ENCODE data around the gene PCAT7.

Gene PCAT7

DNA sequence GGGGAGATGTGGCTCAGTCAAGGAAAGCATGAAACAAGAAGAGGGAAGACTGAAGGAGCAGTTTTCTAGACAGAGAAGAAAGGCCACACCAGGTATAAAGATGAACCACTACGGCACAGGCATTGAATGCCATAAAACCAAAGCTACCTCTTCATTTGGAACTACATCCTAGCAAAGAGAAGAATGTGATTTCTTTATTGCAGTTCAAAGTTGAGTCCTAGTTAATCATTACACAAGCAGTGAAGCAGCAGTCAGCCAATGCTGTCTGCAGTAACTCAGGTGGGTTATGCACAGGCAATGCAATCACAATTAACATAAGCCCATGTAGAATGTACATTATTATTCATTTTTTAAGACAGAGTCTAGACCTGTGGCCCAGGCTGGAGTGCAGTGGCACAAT is 21.7 kb upstream of the PCAT7 start:
- H3K4me2 ChIP-seq (ENCODE audit: insufficient read depth, low read length, poor library complexity, severe bottlenecking), result no peak overlapping the region
- H4K8ac ChIP-seq (ENCODE audit: low read depth, low read length), result no peak overlapping the region
- WGBS, 2 donors (ENCODE audit: extremely low coverage in 2 of 2, insufficient read length in 2 of 2, insufficient replicate concordance in 1 of 2), result no CpG with 5 or more reads among the region's 1 CpG
- H3K27ac ChIP-seq (replicated peaks; ENCODE audit: low read length), result no peak overlapping the region
- H3K23ac ChIP-seq (ENCODE audit: low read depth, low read length, poor library complexity), result no peak overlapping the region
- H3K36me3 ChIP-seq (replicated peaks in 1 of 2; ENCODE audit: control insufficient read depth in 2 of 2, insufficient read depth in 2 of 2, low read length in 2 of 2), result no peaks in the 10 kb centered on the region
- H3K9ac ChIP-seq (ENCODE audit: low read depth, low read length, poor library complexity), result no peak overlapping the region
- no peak overlapping the region for H2BK5ac ChIP-seq (ENCODE audit: low read length)
- H3K27me3 ChIP-seq (ENCODE audit: control insufficient read depth in 3 of 3, insufficient read depth in 3 of 3, low read depth in 1 of 3, low read length in 3 of 3), result no peaks in the 10 kb centered on the region
- no peak overlapping the region for H3K4me3 ChIP-seq (ENCODE audit: low read length in 2 of 2)
- H4K91ac ChIP-seq (ENCODE audit: low read depth, low read length, poor library complexity), result no peak overlapping the region
- no peak overlapping the region for H3K18ac ChIP-seq (ENCODE audit: low read length)
- no peak overlapping the region for H2BK120ac ChIP-seq (ENCODE audit: low read depth, low read length)
- no peak overlapping the region for H3K4ac ChIP-seq (ENCODE audit: low read length)
- no peak for DNase-seq (ENCODE audit: low spot score)
- H3K9me3 ChIP-seq (replicated peaks in 1 of 2; ENCODE audit: control insufficient read depth in 2 of 2, insufficient read depth in 1 of 2, low read depth in 1 of 2, low read length in 2 of 2), result no peaks in the 10 kb centered on the region
- H2BK12ac ChIP-seq (ENCODE audit: low read length), result no peak overlapping the region
- H3K79me1 ChIP-seq (ENCODE audit: low read depth, low read length), result no peaks in the 10 kb centered on the region
- H2AK5ac ChIP-seq (ENCODE audit: low read depth, low read length), result no peak overlapping the region
- H3K4me1 ChIP-seq (ENCODE audit: control insufficient read depth in 2 of 2, insufficient read depth in 1 of 2, low read depth in 1 of 2, low read length in 2 of 2), result no peaks in the 10 kb centered on the region
- no peak overlapping the region for H3K14ac ChIP-seq (ENCODE audit: low read length)
- H2AFZ ChIP-seq (ENCODE audit: low read length), result no peak overlapping the region
- H2BK15ac ChIP-seq (ENCODE audit: low read length), result no peak overlapping the region

DNA sequence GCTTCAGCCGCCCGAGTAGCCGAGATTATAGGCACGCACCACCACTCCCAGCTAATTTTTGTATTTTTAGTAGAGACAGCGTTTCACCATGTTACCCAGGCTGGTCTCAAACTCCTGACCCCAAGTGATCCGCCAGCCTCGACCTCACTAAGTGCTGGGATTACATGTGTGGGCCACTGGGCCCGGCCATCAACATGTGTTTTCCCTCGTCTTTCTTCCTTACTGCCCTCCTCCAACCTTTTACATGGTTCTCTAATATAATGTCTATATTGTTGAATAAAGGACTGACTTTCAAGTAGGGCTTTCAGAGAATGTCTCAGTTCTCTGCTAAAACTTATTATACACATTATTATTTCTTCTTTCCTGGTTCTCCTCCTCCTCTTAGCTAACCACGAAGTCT is 21.3 kb upstream of the PCAT7 start:
- Histone ChIP-seq H3K4me3 (ENCODE audit: low read length in 2 of 2) (no peak overlapping the region), H2BK12ac (ENCODE audit: low read length) (no peak overlapping the region), H2AFZ (ENCODE audit: low read length) (no peak overlapping the region), H2AK5ac (ENCODE audit: low read depth, low read length) (no peak overlapping the region), H2BK120ac (ENCODE audit: low read depth, low read length) (no peak overlapping the region), H2BK15ac (ENCODE audit: low read length) (no peak overlapping the region), H3K18ac (ENCODE audit: low read length) (no peak overlapping the region), H3K23ac (ENCODE audit: low read depth, low read length, poor library complexity) (no peak overlapping the region), H3K9ac (ENCODE audit: low read depth, low read length, poor library complexity) (no peak overlapping the region), H3K4me1 (ENCODE audit: control insufficient read depth in 2 of 2, insufficient read depth in 1 of 2, low read depth in 1 of 2, low read length in 2 of 2) (no peaks in the 10 kb centered on the region), H3K9me3 (replicated peaks in 1 of 2; ENCODE audit: control insufficient read depth in 2 of 2, insufficient read depth in 1 of 2, low read depth in 1 of 2, low read length in 2 of 2) (no peaks in the 10 kb centered on the region), H3K14ac (ENCODE audit: low read length) (no peak overlapping the region), H3K27me3 (ENCODE audit: control insufficient read depth in 3 of 3, insufficient read depth in 3 of 3, low read depth in 1 of 3, low read length in 3 of 3) (no peaks in the 10 kb centered on the region), H2BK5ac (ENCODE audit: low read length) (no peak overlapping the region), H3K4ac (ENCODE audit: low read length) (no peak overlapping the region), H3K36me3 (replicated peaks in 1 of 2; ENCODE audit: control insufficient read depth in 2 of 2, insufficient read depth in 2 of 2, low read length in 2 of 2) (no peaks in the 10 kb centered on the region), H4K8ac (ENCODE audit: low read depth, low read length) (no peak overlapping the region), H3K79me1 (ENCODE audit: low read depth, low read length) (no peaks in the 10 kb centered on the region), H4K91ac (ENCODE audit: low read depth, low read length, poor library complexity) (no peak overlapping the region), H3K27ac (replicated peaks; ENCODE audit: low read length) (no peak overlapping the region), H3K4me2 (ENCODE audit: insufficient read depth, low read length, poor library complexity, severe bottlenecking) (no peak overlapping the region)
- WGBS, 2 donors (ENCODE audit: extremely low coverage in 2 of 2, insufficient read length in 2 of 2, insufficient replicate concordance in 1 of 2), result no CpG with 5 or more reads among the region's 10 CpGs
- DNase-seq (ENCODE audit: low spot score), result no peak

DNA sequence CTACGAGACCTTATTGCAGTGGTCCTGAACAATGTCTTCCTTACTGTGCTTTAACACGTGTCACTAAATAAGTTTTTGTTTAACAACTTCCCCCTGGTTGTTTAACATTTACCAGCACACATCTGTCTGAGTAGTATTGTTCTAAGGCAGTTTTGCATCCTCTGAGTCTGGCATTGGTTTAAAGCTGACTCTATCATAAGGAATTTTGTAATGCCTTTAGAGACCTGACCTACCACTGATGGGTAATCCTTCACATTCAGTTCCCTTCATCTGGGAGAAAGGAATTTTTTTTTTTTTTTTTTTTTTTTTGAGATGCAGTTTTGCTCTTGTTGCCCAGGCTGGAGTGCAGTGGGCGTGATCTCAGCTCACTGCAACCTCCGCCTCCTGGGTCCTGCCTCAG is 20.0 kb upstream of the PCAT7 start:
- Histone ChIP-seq H3K4me3 (ENCODE audit: low read length in 2 of 2) (no peak overlapping the region), H2BK5ac (ENCODE audit: low read length) (no peak overlapping the region), H3K79me1 (ENCODE audit: low read depth, low read length) (no peaks in the 10 kb centered on the region), H4K91ac (ENCODE audit: low read depth, low read length, poor library complexity) (no peak overlapping the region), H3K4me2 (ENCODE audit: insufficient read depth, low read length, poor library complexity, severe bottlenecking) (no peak overlapping the region), H3K9me3 (replicated peaks in 1 of 2; ENCODE audit: control insufficient read depth in 2 of 2, insufficient read depth in 1 of 2, low read depth in 1 of 2, low read length in 2 of 2) (no peaks in the 10 kb centered on the region), H3K9ac (ENCODE audit: low read depth, low read length, poor library complexity) (no peak overlapping the region), H3K36me3 (replicated peaks in 1 of 2; ENCODE audit: control insufficient read depth in 2 of 2, insufficient read depth in 2 of 2, low read length in 2 of 2) (no peaks in the 10 kb centered on the region), H3K27ac (replicated peaks; ENCODE audit: low read length) (no peak overlapping the region), H3K4me1 (ENCODE audit: control insufficient read depth in 2 of 2, insufficient read depth in 1 of 2, low read depth in 1 of 2, low read length in 2 of 2) (no peaks in the 10 kb centered on the region), H3K18ac (ENCODE audit: low read length) (no peak overlapping the region), H2AK5ac (ENCODE audit: low read depth, low read length) (no peak overlapping the region), H3K4ac (ENCODE audit: low read length) (no peak overlapping the region), H3K27me3 (ENCODE audit: control insufficient read depth in 3 of 3, insufficient read depth in 3 of 3, low read depth in 1 of 3, low read length in 3 of 3) (no peaks in the 10 kb centered on the region), H2AFZ (ENCODE audit: low read length) (no peak overlapping the region), H2BK12ac (ENCODE audit: low read length) (no peak overlapping the region), H3K14ac (ENCODE audit: low read length) (no peak overlapping the region), H3K23ac (ENCODE audit: low read depth, low read length, poor library complexity) (no peak overlapping the region), H2BK15ac (ENCODE audit: low read length) (no peak overlapping the region), H2BK120ac (ENCODE audit: low read depth, low read length) (no peak overlapping the region), H4K8ac (ENCODE audit: low read depth, low read length) (no peak overlapping the region)
- no peak for DNase-seq (ENCODE audit: low spot score)
- no CpG with 5 or more reads among the region's 4 CpGs for WGBS, 2 donors (ENCODE audit: extremely low coverage in 2 of 2, insufficient read length in 2 of 2, insufficient replicate concordance in 1 of 2)

DNA sequence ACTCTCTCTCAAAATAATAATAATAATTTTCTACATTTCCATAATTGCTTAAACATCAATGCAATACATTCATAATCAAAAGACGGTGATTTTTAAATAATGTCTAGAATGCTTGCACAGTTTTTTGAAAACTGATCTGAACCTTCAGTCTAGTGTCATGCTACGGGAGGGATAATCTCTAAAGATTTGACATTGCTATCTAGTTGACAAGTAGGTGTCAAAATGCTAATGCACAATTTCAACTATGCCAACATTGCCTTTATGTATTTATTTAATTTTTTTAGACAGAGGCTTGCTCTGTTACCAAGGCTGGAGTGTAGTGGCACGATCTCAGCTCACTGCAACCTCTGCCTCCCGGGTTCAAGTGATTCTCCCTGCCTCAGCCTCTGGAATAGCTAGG is 16.0 kb upstream of the PCAT7 start:
- Histone ChIP-seq H3K4ac (ENCODE audit: low read length) (no peak overlapping the region), H2BK5ac (ENCODE audit: low read length) (no peak overlapping the region), H3K79me1 (ENCODE audit: low read depth, low read length) (no peaks in the 10 kb centered on the region), H2BK12ac (ENCODE audit: low read length) (no peak overlapping the region), H4K91ac (ENCODE audit: low read depth, low read length, poor library complexity) (no peak overlapping the region), H3K9ac (ENCODE audit: low read depth, low read length, poor library complexity) (no peak overlapping the region), H3K36me3 (replicated peaks in 1 of 2; ENCODE audit: control insufficient read depth in 2 of 2, insufficient read depth in 2 of 2, low read length in 2 of 2) (no peaks in the 10 kb centered on the region), H3K4me2 (ENCODE audit: insufficient read depth, low read length, poor library complexity, severe bottlenecking) (no peak overlapping the region), H2BK15ac (ENCODE audit: low read length) (no peak overlapping the region), H2AFZ (ENCODE audit: low read length) (no peak overlapping the region), H3K4me1 (ENCODE audit: control insufficient read depth in 2 of 2, insufficient read depth in 1 of 2, low read depth in 1 of 2, low read length in 2 of 2) (no peaks in the 10 kb centered on the region), H3K4me3 (ENCODE audit: low read length in 2 of 2) (no peak overlapping the region), H3K9me3 (replicated peaks in 1 of 2; ENCODE audit: control insufficient read depth in 2 of 2, insufficient read depth in 1 of 2, low read depth in 1 of 2, low read length in 2 of 2) (no peaks in the 10 kb centered on the region), H3K27ac (replicated peaks; ENCODE audit: low read length) (no peak overlapping the region), H2BK120ac (ENCODE audit: low read depth, low read length) (no peak overlapping the region), H3K18ac (ENCODE audit: low read length) (no peak overlapping the region), H2AK5ac (ENCODE audit: low read depth, low read length) (no peak overlapping the region), H3K14ac (ENCODE audit: low read length) (no peak overlapping the region), H3K27me3 (ENCODE audit: control insufficient read depth in 3 of 3, insufficient read depth in 3 of 3, low read depth in 1 of 3, low read length in 3 of 3) (no peaks in the 10 kb centered on the region), H4K8ac (ENCODE audit: low read depth, low read length) (no peak overlapping the region), H3K23ac (ENCODE audit: low read depth, low read length, poor library complexity) (no peak overlapping the region)
- no peak for DNase-seq (ENCODE audit: low spot score)
- no CpG with 5 or more reads among the region's 4 CpGs for WGBS, 2 donors (ENCODE audit: extremely low coverage in 2 of 2, insufficient read length in 2 of 2, insufficient replicate concordance in 1 of 2)

Data from neuronal stem cell (in vitro differentiated cells).